ENCODE data around the gene ZFP92.

Gene ZFP92

DNA sequence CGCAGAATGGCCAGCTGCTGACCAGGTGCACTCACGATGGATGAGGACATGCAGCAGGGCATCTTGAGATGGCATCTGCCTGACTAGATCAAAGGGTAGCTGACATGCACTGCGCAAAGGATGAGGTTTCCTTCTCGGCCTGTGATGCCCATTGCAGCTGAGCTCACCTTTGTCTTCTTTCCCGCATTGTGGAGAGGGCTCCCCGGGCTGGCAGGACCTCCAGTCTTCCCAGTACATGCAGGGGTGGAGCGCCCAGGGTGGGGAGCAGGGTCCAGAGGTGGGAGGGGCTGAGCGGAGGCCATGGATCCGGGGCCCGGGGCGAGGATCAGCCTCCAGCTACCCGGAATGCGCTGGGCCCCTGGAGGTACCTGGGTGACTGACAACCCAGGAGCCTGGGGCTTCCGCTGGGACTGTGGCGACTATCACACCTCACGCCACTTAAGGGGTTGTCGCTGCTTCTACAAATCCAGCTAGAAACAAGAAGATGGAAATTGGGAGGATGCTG is 22.6 kb downstream of the ZFP92 start:
- no peaks in the 10 kb centered on the region for H3K36me3 ChIP-seq (ENCODE audit: control insufficient read depth, insufficient read depth, low read length)

DNA sequence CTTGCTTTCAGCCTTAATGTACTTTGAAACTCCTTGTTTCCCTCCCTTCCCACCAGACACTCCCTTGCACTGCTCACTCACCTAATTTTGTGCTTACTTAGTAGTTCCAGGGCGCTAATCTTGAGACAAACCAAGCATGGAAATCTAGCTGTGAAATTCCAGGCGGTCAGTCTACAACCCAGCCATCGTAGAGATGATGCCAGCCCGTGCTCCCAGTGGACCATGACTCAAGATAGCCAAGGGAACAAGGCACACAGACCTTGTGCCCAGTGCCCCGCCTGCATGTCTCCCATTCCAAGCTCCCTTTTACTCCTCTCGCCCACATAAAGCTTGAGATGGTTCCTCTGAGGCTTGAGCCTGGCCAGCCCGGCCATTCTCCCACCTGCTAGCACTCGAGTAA is 23.5 kb downstream of the ZFP92 start:
- H2AFZ ChIP-seq = peak overlapping the region; percentile 53
- no peaks in the 10 kb centered on the region for H3K79me2 ChIP-seq
- TF ChIP-seq, protein P1, sequence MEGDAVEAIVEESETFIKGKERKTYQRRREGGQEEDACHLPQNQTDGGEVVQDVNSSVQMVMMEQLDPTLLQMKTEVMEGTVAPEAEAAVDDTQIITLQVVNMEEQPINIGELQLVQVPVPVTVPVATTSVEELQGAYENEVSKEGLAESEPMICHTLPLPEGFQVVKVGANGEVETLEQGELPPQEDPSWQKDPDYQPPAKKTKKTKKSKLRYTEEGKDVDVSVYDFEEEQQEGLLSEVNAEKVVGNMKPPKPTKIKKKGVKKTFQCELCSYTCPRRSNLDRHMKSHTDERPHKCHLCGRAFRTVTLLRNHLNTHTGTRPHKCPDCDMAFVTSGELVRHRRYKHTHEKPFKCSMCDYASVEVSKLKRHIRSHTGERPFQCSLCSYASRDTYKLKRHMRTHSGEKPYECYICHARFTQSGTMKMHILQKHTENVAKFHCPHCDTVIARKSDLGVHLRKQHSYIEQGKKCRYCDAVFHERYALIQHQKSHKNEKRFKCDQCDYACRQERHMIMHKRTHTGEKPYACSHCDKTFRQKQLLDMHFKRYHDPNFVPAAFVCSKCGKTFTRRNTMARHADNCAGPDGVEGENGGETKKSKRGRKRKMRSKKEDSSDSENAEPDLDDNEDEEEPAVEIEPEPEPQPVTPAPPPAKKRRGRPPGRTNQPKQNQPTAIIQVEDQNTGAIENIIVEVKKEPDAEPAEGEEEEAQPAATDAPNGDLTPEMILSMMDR (IDR thresholded peaks at IDR 0.05) = no peak
- H3K27me3 ChIP-seq (ENCODE audit: control insufficient read depth, insufficient read depth, low read length) = no peaks in the 10 kb centered on the region
- no peaks in the 10 kb centered on the region for H3K36me3 ChIP-seq (ENCODE audit: control insufficient read depth, insufficient read depth, low read length)
- H3K4me2 ChIP-seq (ENCODE audit: low read length) = peak overlapping the region; percentile 22
- peak overlapping the region; percentile 9 for H3K4me3 ChIP-seq (ENCODE audit: low read depth, low read length)
- peaks cover 3% of the 10 kb centered on the region for H3K4me1 ChIP-seq
- H3K27ac ChIP-seq = peak overlapping the region; percentile 42
- H3K9me3 ChIP-seq (ENCODE audit: control insufficient read depth, low read length) = no peaks in the 10 kb centered on the region
- no peak overlapping the region for H3K9ac ChIP-seq

More for the DNA sequence above, 22.6 kb downstream of the ZFP92 start:
- Histone ChIP-seq H3K4me1 (peaks cover 3% of the 10 kb centered on the region), H2AFZ (no peak overlapping the region), H3K4me3 (ENCODE audit: low read depth, low read length) (no peak overlapping the region), H3K79me2 (no peaks in the 10 kb centered on the region), H3K27ac (no peak overlapping the region), H3K9me3 (ENCODE audit: control insufficient read depth, low read length) (no peaks in the 10 kb centered on the region), H3K4me2 (ENCODE audit: low read length) (no peak overlapping the region), H3K27me3 (ENCODE audit: control insufficient read depth, insufficient read depth, low read length) (no peaks in the 10 kb centered on the region), H3K9ac (no peak overlapping the region)
- TF ChIP-seq, protein P1 (IDR thresholded peaks at IDR 0.05) = no peak

DNA sequence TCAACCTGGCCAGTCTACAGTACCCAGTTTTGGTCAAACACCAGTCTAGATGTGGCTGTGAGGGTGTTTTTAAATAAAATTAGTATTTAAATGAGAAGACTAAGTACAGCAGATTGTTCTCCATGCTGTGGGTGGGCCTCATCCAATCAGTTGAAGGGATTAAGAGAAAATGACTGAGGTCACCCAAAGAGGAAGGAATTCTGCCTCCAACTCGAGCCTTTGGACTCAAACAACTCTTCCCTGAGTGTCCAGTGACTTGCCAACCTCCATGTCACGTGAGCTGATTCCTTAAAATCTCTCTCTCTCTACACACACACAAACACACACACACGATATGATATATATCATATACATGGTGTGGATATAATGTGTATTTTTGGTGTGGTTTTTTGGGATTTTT is 24.6 kb downstream of the ZFP92 start:
- H3K27ac ChIP-seq = no peak overlapping the region
- TF ChIP-seq, protein P1 (IDR thresholded peaks at IDR 0.05) = no peak
- peaks cover 3% of the 10 kb centered on the region for H3K4me1 ChIP-seq
- H3K9me3 ChIP-seq (ENCODE audit: control insufficient read depth, low read length) = no peaks in the 10 kb centered on the region
- H2AFZ ChIP-seq = no peak overlapping the region
- no peaks in the 10 kb centered on the region for H3K27me3 ChIP-seq (ENCODE audit: control insufficient read depth, insufficient read depth, low read length)
- no peak overlapping the region for H3K4me2 ChIP-seq (ENCODE audit: low read length)
- no peak overlapping the region for H3K4me3 ChIP-seq (ENCODE audit: low read depth, low read length)
- H3K9ac ChIP-seq = no peak overlapping the region
- no peaks in the 10 kb centered on the region for H3K79me2 ChIP-seq
- no peaks in the 10 kb centered on the region for H3K36me3 ChIP-seq (ENCODE audit: control insufficient read depth, insufficient read depth, low read length)

DNA sequence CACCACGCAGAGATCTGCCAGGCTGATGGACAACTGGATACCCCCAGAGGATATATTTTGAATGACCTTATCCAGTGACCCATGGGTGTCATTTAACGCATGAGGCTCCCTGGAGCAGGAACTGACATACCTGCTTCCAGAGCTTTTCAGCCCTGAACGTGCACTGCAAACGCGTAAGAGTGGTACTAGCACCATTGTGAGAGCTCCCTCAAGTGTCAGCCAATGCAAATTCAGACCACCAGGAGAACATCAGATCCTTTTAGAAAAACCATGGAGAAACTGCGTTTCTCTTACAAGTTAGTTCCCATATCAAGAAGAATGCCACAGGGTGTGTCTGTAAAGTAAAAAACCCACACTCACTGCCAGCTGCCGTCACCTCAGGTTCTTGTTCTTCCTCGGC is 27.3 kb downstream of the ZFP92 start:
- no peaks in the 10 kb centered on the region for H3K9me3 ChIP-seq (ENCODE audit: control insufficient read depth, low read length)
- no peaks in the 10 kb centered on the region for H3K36me3 ChIP-seq (ENCODE audit: control insufficient read depth, insufficient read depth, low read length)
- no peaks in the 10 kb centered on the region for H3K27me3 ChIP-seq (ENCODE audit: control insufficient read depth, insufficient read depth, low read length)
- TF ChIP-seq, protein P1 (IDR thresholded peaks at IDR 0.05) = peak; percentile 46
- no peaks in the 10 kb centered on the region for H3K79me2 ChIP-seq
- peaks cover 3% of the 10 kb centered on the region for H3K4me1 ChIP-seq
- H2AFZ ChIP-seq = no peak overlapping the region
- H3K9ac ChIP-seq = no peak overlapping the region
- no peak overlapping the region for H3K4me2 ChIP-seq (ENCODE audit: low read length)
- no peak overlapping the region for H3K4me3 ChIP-seq (ENCODE audit: low read depth, low read length)
- H3K27ac ChIP-seq = no peak overlapping the region

DNA sequence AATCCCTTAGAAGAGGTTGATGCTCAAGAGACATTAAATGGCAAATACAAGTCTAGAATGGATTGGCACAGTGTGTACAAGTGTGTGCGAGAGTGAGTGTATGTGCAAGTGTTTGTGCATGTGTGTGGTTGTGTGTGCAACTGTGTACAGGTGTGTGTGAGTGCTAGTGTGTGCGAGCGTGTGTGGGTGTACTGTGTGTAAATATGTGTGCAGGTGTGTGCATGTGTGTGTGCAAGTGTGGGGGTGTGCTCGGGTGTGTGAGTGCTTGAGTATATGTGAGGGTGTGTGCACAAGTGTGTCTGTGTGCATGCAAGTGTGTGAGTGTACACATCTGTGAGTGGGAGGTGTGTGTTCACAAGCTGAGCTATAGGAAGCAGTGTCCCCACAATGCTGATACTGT is 28.7 kb downstream of the ZFP92 start:
- no peak overlapping the region for H2AFZ ChIP-seq
- no peaks in the 10 kb centered on the region for H3K27me3 ChIP-seq (ENCODE audit: control insufficient read depth, insufficient read depth, low read length)
- H3K27ac ChIP-seq = no peak overlapping the region
- no peaks in the 10 kb centered on the region for H3K36me3 ChIP-seq (ENCODE audit: control insufficient read depth, insufficient read depth, low read length)
- H3K4me3 ChIP-seq (ENCODE audit: low read depth, low read length) = no peak overlapping the region
- H3K9me3 ChIP-seq (ENCODE audit: control insufficient read depth, low read length) = no peaks in the 10 kb centered on the region
- peaks cover 3% of the 10 kb centered on the region for H3K4me1 ChIP-seq
- H3K4me2 ChIP-seq (ENCODE audit: low read length) = no peak overlapping the region
- H3K9ac ChIP-seq = no peak overlapping the region
- TF ChIP-seq, protein P1 (IDR thresholded peaks at IDR 0.05) = no peak
- no peaks in the 10 kb centered on the region for H3K79me2 ChIP-seq
